Dedifferentiated amniotic fluid mesenchymal stem cell (primary cell): ENCODE data around the gene GORASP1.

Source experiments
- DNase-seq: peaks from one replicate; pipeline ENCODE4 v3.0.0-alpha.2; 2016; ENCODE audit errors: extremely low spot score

GORASP1 gene

GRCh38 chr3:39102504-39103323 is 4.7 kb downstream of the GORASP1 start:
- DNase-seq: no peak

GRCh38 chr3:39101022-39101689 is 6.3 kb downstream of the GORASP1 start:
- DNase-seq: no peak

GRCh38 chr3:39100500-39100886 is 6.9 kb downstream of the GORASP1 start:
- no peak for DNase-seq

GRCh38 chr3:39099738-39100499 is 7.5 kb downstream of the GORASP1 start:
- DNase-seq: no peak

- DNase-seq: no peak
These were observed 8.2 kb downstream of the GORASP1 start for GRCh38 chr3:39099242-39099641.

GRCh38 chr3:39098473-39099000 is 8.9 kb downstream of the GORASP1 start:
- DNase-seq: no peak

GRCh38 chr3:39097716-39098472 is 9.5 kb downstream of the GORASP1 start:
- no peak for DNase-seq

- DNase-seq: no peak
These were observed 10.7 kb downstream of the GORASP1 start for GRCh38 chr3:39096775-39097174.

- no peak for DNase-seq
These were observed 11.6 kb downstream of the GORASP1 start for GRCh38 chr3:39095778-39096177.

- DNase-seq: no peak
These were observed 12.4 kb downstream of the GORASP1 start for GRCh38 chr3:39094851-39095677.

- DNase-seq: no peak
These were observed 16.5 kb downstream of the GORASP1 start for GRCh38 chr3:39090922-39091321.

- DNase-seq: no peak
These were observed 18.5 kb downstream of the GORASP1 start for GRCh38 chr3:39088889-39089288.

GRCh38 chr3:39088456-39088855 is 19.0 kb downstream of the GORASP1 start:
- DNase-seq: no peak

- DNase-seq: no peak
These were observed 21.3 kb downstream of the GORASP1 start for GRCh38 chr3:39086144-39086543.

- DNase-seq: no peak
These were observed 24.6 kb downstream of the GORASP1 start for GRCh38 chr3:39082666-39083313.

- DNase-seq: no peak
These were observed 27.4 kb downstream of the GORASP1 start for GRCh38 chr3:39080026-39080425.

- DNase-seq: no peak
These were observed 27.9 kb downstream of the GORASP1 start for GRCh38 chr3:39079530-39079929.

GRCh38 chr3:39075910-39076309 is 31.5 kb downstream of the GORASP1 start:
- DNase-seq: no peak

GRCh38 chr3:39068556-39068955 is 38.9 kb downstream of the GORASP1 start:
- DNase-seq: no peak

GRCh38 chr3:39067286-39067685 is 40.1 kb downstream of the GORASP1 start:
- no peak for DNase-seq
